ENCODE measurements around the gene BRK1. TPM values are rescaled to one million over a fixed set of nuclear protein-coding genes. Genes with fewer than 3 reads are reported as not detected.

Gene BRK1
- total RNA-seq, 2 donors from 2014 or later = 55.0 to 126 TPM

Other genes starting within 250 kb of the BRK1 start
- gene CIDEC, start 235.4 kb upstream of the BRK1 start, total RNA-seq = 1 to 10 TPM; 2.0 to 2.6 TPM
- gene JAGN1, start 225.1 kb upstream of the BRK1 start, total RNA-seq = 10 to 100 TPM; 21.5 to 38.6 TPM
- 10 to 100 TPM in 1 of 2 donors, 1 to 10 TPM in 1; 5.7 to 11.9 TPM for gene IL17RE, start 212.8 kb upstream of the BRK1 start, total RNA-seq
- gene IL17RC, start 198.6 kb upstream of the BRK1 start, total RNA-seq = 10 to 100 TPM; 52.2 to 59.4 TPM
- 10 to 100 TPM; 37.2 to 37.4 TPM for gene CRELD1, start 181.8 kb upstream of the BRK1 start, total RNA-seq
- gene PRRT3, start 163.3 kb upstream of the BRK1 start, total RNA-seq = 1 to 10 TPM; 3.3 to 5.8 TPM
- gene EMC3, start 128.8 kb upstream of the BRK1 start, total RNA-seq = 10 to 100 TPM; 37.0 to 50.2 TPM
- 1 to 10 TPM; 1.3 to 9.9 TPM for gene FANCD2, start 89.2 kb upstream of the BRK1 start, total RNA-seq
- gene FANCD2OS, start 7.4 kb upstream of the BRK1 start, total RNA-seq = not detected
- gene VHL, start 26.1 kb downstream of the BRK1 start, total RNA-seq = 10 to 100 TPM; 25.9 to 43.7 TPM
- gene IRAK2, start 49.2 kb downstream of the BRK1 start, total RNA-seq = 10 to 100 TPM in 1 of 2 donors, 1 to 10 TPM in 1; 5.7 to 13.8 TPM
- 10 to 100 TPM; 29.5 to 38.7 TPM for gene TATDN2, start 132.8 kb downstream of the BRK1 start, total RNA-seq
- gene GHRL, start 177.3 kb downstream of the BRK1 start, total RNA-seq = 1 to 10 TPM in 1 of 2 donors, under 1 TPM in 1; 0.54 to 3.0 TPM
- gene SEC13, start 205.4 kb downstream of the BRK1 start, total RNA-seq = 100 to 1,000 TPM; 107 to 123 TPM

All from thoracic aorta (tissue), 2 donors.